ENCODE results near the gene NHERF1. TPM values are rescaled to one million over a fixed set of nuclear protein-coding genes. Genes with fewer than 3 reads are reported as not detected.

Gene NHERF1
- polyA plus RNA-seq, 1 donor (not counting 4 experiments of a cell fraction or from before 2014, with no cell fraction given), result 45.6 TPM

GRCh38 chr17:74810699-74811485 is 62.5 kb downstream of the NHERF1 start:
- H3K9me1 ChIP-seq (ENCODE audit: control insufficient read depth, extremely low read depth, insufficient read depth, low read length), result no peaks in the 10 kb centered on the region
- FAIRE-seq (no peak), DNase-seq (ENCODE audit: low read depth, low spot score) (no peak)
- no peak overlapping the region for H3K9ac ChIP-seq (ENCODE audit: control insufficient read depth, extremely low read depth, insufficient read depth, low read length)
- dilution Hi-C loops (cut with MboI; ENCODE audit: extremely low pct_ligation_motif_present, low sequenced_read_pairs), result no loop called here
- H3K4me3 ChIP-seq (ENCODE audit: control insufficient read depth in 2 of 3, extremely low read depth in 1 of 3, insufficient read depth in 2 of 3, low read depth in 1 of 3, low read length in 3 of 3), result no peak overlapping the region
- no peaks in the 10 kb centered on the region for H3K27me3 ChIP-seq (ENCODE audit: control insufficient read depth, extremely low read depth, insufficient read depth, low read length)
- TF ChIP-seq CTCF (optimal IDR thresholded peaks at IDR 0.05 in 1 of 3, IDR thresholded peaks at IDR 0.05 in 1 of 3, conservative IDR thresholded peaks at IDR 0.05 in 1 of 3; ENCODE audit: extremely low read depth in 1 of 3, insufficient read depth in 2 of 3, low read length in 3 of 3) (no peak), EZH2 (IDR thresholded peaks at IDR 0.05; ENCODE audit: low read length) (no peak)
- H3K36me3 ChIP-seq (ENCODE audit: control insufficient read depth in 2 of 2, extremely low read depth in 1 of 2, insufficient read depth in 2 of 2, low read length in 2 of 2), result peaks cover 0 to 14% of the 10 kb centered on the region in 2 experiments
- H3K4me1 ChIP-seq (ENCODE audit: control insufficient read depth, extremely low read depth, insufficient read depth, low read length), result no peaks in the 10 kb centered on the region
- H2AFZ ChIP-seq (ENCODE audit: control insufficient read depth, low read length), result no peak overlapping the region
- H3K79me2 ChIP-seq (ENCODE audit: control insufficient read depth, insufficient read depth, low read length), result no peaks in the 10 kb centered on the region
- H3K4me2 ChIP-seq (ENCODE audit: control insufficient read depth, extremely low read depth, insufficient read depth, low read depth, low read length), result no peak overlapping the region
- H3K27ac ChIP-seq (ENCODE audit: control insufficient read depth, insufficient read depth, low read length), result no peak overlapping the region
- H3K9me3 ChIP-seq (ENCODE audit: control insufficient read depth, low read depth, low read length), result no peaks in the 10 kb centered on the region
- H4K20me1 ChIP-seq (ENCODE audit: control insufficient read depth, extremely low read depth, insufficient read depth, low read length), result no peaks in the 10 kb centered on the region

- no peak for FAIRE-seq
- DNase-seq (ENCODE audit: low read depth, low spot score), result no peak
Observed at GRCh38 chr17:74812109-74813009, 63.9 kb downstream of the NHERF1 start.

More at GRCh38 chr17:74812109-74813009, 63.9 kb downstream of the NHERF1 start:
- H3K9me3 ChIP-seq (ENCODE audit: control insufficient read depth, low read depth, low read length), result no peaks in the 10 kb centered on the region
- H3K27ac ChIP-seq (ENCODE audit: control insufficient read depth, insufficient read depth, low read length), result no peak overlapping the region
- no peaks in the 10 kb centered on the region for H3K4me1 ChIP-seq (ENCODE audit: control insufficient read depth, extremely low read depth, insufficient read depth, low read length)
- TF ChIP-seq CTCF (optimal IDR thresholded peaks at IDR 0.05 in 1 of 3, IDR thresholded peaks at IDR 0.05 in 1 of 3, conservative IDR thresholded peaks at IDR 0.05 in 1 of 3; ENCODE audit: extremely low read depth in 1 of 3, insufficient read depth in 2 of 3, low read length in 3 of 3), result no peak
- TF ChIP-seq EZH2 (IDR thresholded peaks at IDR 0.05; ENCODE audit: low read length), result no peak
- H3K36me3 ChIP-seq (ENCODE audit: control insufficient read depth in 2 of 2, extremely low read depth in 1 of 2, insufficient read depth in 2 of 2, low read length in 2 of 2), result peaks cover 0 to 18% of the 10 kb centered on the region in 2 experiments
- no peaks in the 10 kb centered on the region for H3K79me2 ChIP-seq (ENCODE audit: control insufficient read depth, insufficient read depth, low read length)
- no peak overlapping the region for H3K9ac ChIP-seq (ENCODE audit: control insufficient read depth, extremely low read depth, insufficient read depth, low read length)
- no peaks in the 10 kb centered on the region for H3K9me1 ChIP-seq (ENCODE audit: control insufficient read depth, extremely low read depth, insufficient read depth, low read length)
- no peak overlapping the region for H3K4me3 ChIP-seq (ENCODE audit: control insufficient read depth in 2 of 3, extremely low read depth in 1 of 3, insufficient read depth in 2 of 3, low read depth in 1 of 3, low read length in 3 of 3)
- H3K4me2 ChIP-seq (ENCODE audit: control insufficient read depth, extremely low read depth, insufficient read depth, low read depth, low read length), result no peak overlapping the region
- dilution Hi-C loops (cut with MboI; ENCODE audit: extremely low pct_ligation_motif_present, low sequenced_read_pairs), result no loop called here
- no peaks in the 10 kb centered on the region for H4K20me1 ChIP-seq (ENCODE audit: control insufficient read depth, extremely low read depth, insufficient read depth, low read length)
- H2AFZ ChIP-seq (ENCODE audit: control insufficient read depth, low read length), result no peak overlapping the region
- no peaks in the 10 kb centered on the region for H3K27me3 ChIP-seq (ENCODE audit: control insufficient read depth, extremely low read depth, insufficient read depth, low read length)
